ENCODE results near the gene LPP. TPM values are rescaled to one million over a fixed set of nuclear protein-coding genes. Genes with fewer than 3 reads are reported as not detected.

LPP gene
- total and polyA plus RNA-seq, 2 of the 13 experiments (the other 11 are each of a cell fraction or from before 2014, with no cell fraction given) = 19.2 to 29.9 TPM

DNA sequence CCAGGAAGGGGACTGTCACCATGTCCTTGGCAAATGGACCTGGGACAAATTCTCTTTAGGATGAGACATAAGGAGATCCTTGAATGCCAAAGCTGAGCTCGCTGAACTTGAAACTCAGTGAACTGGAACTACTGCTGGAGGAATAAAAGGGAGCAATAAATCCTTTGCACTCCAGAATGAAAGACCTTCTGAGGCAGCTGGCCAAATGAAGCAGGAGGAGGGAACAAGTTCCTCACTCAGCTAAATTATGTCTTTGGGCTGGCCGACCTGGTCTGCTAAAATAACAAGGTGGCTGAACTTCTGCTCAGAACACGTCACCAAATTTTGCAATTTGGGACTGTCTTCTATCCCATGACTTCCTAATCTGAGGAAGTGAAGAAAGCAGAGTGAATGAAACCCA lies 314.7 kb downstream of the LPP start (continued):
- TF ChIP-seq, protein P1, sequence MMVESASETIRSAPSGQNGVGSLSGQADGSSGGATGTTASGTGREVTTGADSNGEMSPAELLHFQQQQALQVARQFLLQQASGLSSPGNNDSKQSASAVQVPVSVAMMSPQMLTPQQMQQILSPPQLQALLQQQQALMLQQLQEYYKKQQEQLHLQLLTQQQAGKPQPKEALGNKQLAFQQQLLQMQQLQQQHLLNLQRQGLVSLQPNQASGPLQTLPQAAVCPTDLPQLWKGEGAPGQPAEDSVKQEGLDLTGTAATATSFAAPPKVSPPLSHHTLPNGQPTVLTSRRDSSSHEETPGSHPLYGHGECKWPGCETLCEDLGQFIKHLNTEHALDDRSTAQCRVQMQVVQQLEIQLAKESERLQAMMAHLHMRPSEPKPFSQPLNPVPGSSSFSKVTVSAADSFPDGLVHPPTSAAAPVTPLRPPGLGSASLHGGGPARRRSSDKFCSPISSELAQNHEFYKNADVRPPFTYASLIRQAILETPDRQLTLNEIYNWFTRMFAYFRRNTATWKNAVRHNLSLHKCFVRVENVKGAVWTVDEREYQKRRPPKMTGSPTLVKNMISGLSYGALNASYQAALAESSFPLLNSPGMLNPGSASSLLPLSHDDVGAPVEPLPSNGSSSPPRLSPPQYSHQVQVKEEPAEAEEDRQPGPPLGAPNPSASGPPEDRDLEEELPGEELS (CRISPR knock-in tag; IDR thresholded peaks at IDR 0.05) = no peak
- TF ChIP-seq RFX3 (CRISPR knock-in tag; IDR thresholded peaks at IDR 0.05) (no peak), SNAPC5 (CRISPR knock-in tag; IDR thresholded peaks at IDR 0.05; ENCODE audit: borderline replicate concordance) (no peak), CEBPB (IDR thresholded peaks at IDR 0.05; ENCODE audit: borderline replicate concordance, low read depth, low read length) (no peak), NR2C2 (CRISPR knock-in tag; IDR thresholded peaks at IDR 0.05; ENCODE audit: borderline replicate concordance) (no peak), KDM1A (CRISPR knock-in tag; IDR thresholded peaks at IDR 0.05) (no peak), ZFP91 (CRISPR knock-in tag; IDR thresholded peaks at IDR 0.05; ENCODE audit: borderline replicate concordance) (no peak), NFATC3 (CRISPR knock-in tag; IDR thresholded peaks at IDR 0.05) (no peak)
- TF ChIP-seq, protein P2, sequence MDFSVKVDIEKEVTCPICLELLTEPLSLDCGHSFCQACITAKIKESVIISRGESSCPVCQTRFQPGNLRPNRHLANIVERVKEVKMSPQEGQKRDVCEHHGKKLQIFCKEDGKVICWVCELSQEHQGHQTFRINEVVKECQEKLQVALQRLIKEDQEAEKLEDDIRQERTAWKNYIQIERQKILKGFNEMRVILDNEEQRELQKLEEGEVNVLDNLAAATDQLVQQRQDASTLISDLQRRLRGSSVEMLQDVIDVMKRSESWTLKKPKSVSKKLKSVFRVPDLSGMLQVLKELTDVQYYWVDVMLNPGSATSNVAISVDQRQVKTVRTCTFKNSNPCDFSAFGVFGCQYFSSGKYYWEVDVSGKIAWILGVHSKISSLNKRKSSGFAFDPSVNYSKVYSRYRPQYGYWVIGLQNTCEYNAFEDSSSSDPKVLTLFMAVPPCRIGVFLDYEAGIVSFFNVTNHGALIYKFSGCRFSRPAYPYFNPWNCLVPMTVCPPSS (IDR thresholded peaks at IDR 0.05) = no peak
- TF ChIP-seq, protein P3, sequence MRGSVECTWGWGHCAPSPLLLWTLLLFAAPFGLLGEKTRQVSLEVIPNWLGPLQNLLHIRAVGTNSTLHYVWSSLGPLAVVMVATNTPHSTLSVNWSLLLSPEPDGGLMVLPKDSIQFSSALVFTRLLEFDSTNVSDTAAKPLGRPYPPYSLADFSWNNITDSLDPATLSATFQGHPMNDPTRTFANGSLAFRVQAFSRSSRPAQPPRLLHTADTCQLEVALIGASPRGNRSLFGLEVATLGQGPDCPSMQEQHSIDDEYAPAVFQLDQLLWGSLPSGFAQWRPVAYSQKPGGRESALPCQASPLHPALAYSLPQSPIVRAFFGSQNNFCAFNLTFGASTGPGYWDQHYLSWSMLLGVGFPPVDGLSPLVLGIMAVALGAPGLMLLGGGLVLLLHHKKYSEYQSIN (CRISPR knock-in tag; IDR thresholded peaks at IDR 0.05; ENCODE audit: borderline replicate concordance) = no peak
